A673 (cell line): ENCODE measurements around the gene MDGA2.

Source experiments
- CTCF ChIP-seq: fragments of 300-800, 200-600 bp; sonication (generic); conservative IDR thresholded peaks from 2 replicates; pipeline ENCODE4 v1.5.1; 2017; ENCODE audit warnings: low read depth, mild to moderate bottlenecking, antibody characterized with exemption, low read length, moderate library complexity, mixed read lengths
- EZH2 ChIP-seq: fragments of 200-600 bp; sonication (generic); IDR thresholded peaks from 2 replicates; pipeline ENCODE4 v1.6.1; 2017; ENCODE audit warnings: borderline replicate concordance, low read depth, mild to moderate bottlenecking, mixed read lengths, antibody characterized with exemption, low read length; ENCODE audit not compliant: poor library complexity, severe bottlenecking

- TF ChIP-seq CTCF (no peak), EZH2 (no peak)
These were observed 448.4 kb downstream of the MDGA2 start for GRCh38 chr14:47226877-47227520.
